ENCODE measurements around the gene HOXA9.

Gene HOXA9

DNA sequence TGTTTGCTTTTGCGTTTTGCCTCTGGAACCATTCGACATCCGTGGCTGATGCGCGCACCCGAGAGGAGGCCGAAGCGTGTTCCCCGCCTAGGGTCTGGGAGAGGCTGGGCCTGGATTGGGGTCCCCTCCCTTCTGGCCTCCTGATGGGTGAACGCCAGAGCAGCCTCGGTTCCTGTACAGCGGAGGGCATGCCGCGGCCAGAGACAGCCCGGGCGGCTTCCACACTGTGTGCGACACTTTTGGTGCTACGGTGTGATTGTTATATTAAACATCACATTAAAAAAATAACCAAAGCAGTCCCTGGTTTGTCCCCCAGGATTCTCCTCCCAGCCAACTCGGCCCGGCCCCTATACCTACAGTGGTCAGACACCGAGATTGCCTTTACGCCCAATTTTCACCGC is 5.2 kb downstream of the HOXA9 start (continued):
- TF ChIP-seq ZBTB8A (tag by site-specific recombination; IDR thresholded peaks at IDR 0.05), result peak; percentile 78; the same call in 1 of the 2 replicates
- 0 out of 2 replicates have a peak, but pooled peaks have one; percentile 46 for TF ChIP-seq BCL11B (tag by site-specific recombination; IDR thresholded peaks at IDR 0.05; ENCODE audit: low read depth)
- no peak for TF ChIP-seq ZNF248 (tag by site-specific recombination; IDR thresholded peaks at IDR 0.05)
- no peak for TF ChIP-seq SP2 (tag by site-specific recombination; IDR thresholded peaks at IDR 0.05)
- no peak for TF ChIP-seq TCF7L2 (IDR thresholded peaks at IDR 0.05; ENCODE audit: borderline replicate concordance, low read depth, low read length)
- no peak for TF ChIP-seq ZNF561 (tag by site-specific recombination; IDR thresholded peaks at IDR 0.05; ENCODE audit: borderline replicate concordance)
- TF ChIP-seq ZNF707 (tag by site-specific recombination; IDR thresholded peaks at IDR 0.05), result no peak
- TF ChIP-seq, protein P1, sequence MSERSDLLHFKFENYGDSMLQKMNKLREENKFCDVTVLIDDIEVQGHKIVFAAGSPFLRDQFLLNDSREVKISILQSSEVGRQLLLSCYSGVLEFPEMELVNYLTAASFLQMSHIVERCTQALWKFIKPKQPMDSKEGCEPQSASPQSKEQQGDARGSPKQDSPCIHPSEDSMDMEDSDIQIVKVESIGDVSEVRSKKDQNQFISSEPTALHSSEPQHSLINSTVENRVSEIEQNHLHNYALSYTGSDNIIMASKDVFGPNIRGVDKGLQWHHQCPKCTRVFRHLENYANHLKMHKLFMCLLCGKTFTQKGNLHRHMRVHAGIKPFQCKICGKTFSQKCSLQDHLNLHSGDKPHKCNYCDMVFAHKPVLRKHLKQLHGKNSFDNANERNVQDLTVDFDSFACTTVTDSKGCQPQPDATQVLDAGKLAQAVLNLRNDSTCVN (tag by site-specific recombination; optimal IDR thresholded peaks at IDR 0.05), result peak; percentile 22
- TF ChIP-seq ZNF132 (tag by site-specific recombination; IDR thresholded peaks at IDR 0.05; ENCODE audit: borderline replicate concordance), result no peak

GRCh38 chr7:27159266-27160144 is 5.8 kb downstream of the HOXA9 start:
- TF ChIP-seq ZBTB48 (tag by site-specific recombination; IDR thresholded peaks at IDR 0.05) (peak; percentile 68), KLF10 (tag by site-specific recombination; IDR thresholded peaks at IDR 0.05) (0 out of 2 replicates have a peak, but pooled peaks have one; percentile 42), MYNN (tag by site-specific recombination; IDR thresholded peaks at IDR 0.05; ENCODE audit: borderline replicate concordance) (no peak), ZXDB (tag by site-specific recombination; IDR thresholded peaks at IDR 0.05) (0 out of 2 replicates have a peak, but pooled peaks have one; percentile 18), IKZF3 (tag by site-specific recombination; IDR thresholded peaks at IDR 0.05) (peak; percentile 59; the same call in 1 of the 2 replicates), ZNF501 (tag by site-specific recombination; IDR thresholded peaks at IDR 0.05) (no peak), ZNF544 (tag by site-specific recombination; IDR thresholded peaks at IDR 0.05) (no peak), ZNF366 (tag by site-specific recombination; conservative IDR thresholded peaks at IDR 0.05) (peak; percentile 66), ZNF843 (tag by site-specific recombination; IDR thresholded peaks at IDR 0.05) (peak; percentile 37; the same call in 1 of the 2 replicates), ZFP37 (tag by site-specific recombination; IDR thresholded peaks at IDR 0.05) (0 out of 2 replicates have a peak, but pooled peaks have one; percentile 38), WT1 (tag by site-specific recombination; IDR thresholded peaks at IDR 0.05) (0 out of 2 replicates have a peak, but pooled peaks have one; percentile 34)
- TF ChIP-seq, protein P2, sequence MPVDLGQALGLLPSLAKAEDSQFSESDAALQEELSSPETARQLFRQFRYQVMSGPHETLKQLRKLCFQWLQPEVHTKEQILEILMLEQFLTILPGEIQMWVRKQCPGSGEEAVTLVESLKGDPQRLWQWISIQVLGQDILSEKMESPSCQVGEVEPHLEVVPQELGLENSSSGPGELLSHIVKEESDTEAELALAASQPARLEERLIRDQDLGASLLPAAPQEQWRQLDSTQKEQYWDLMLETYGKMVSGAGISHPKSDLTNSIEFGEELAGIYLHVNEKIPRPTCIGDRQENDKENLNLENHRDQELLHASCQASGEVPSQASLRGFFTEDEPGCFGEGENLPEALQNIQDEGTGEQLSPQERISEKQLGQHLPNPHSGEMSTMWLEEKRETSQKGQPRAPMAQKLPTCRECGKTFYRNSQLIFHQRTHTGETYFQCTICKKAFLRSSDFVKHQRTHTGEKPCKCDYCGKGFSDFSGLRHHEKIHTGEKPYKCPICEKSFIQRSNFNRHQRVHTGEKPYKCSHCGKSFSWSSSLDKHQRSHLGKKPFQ (tag by site-specific recombination; IDR thresholded peaks at IDR 0.05), result no peak
- TF ChIP-seq, protein P3, sequence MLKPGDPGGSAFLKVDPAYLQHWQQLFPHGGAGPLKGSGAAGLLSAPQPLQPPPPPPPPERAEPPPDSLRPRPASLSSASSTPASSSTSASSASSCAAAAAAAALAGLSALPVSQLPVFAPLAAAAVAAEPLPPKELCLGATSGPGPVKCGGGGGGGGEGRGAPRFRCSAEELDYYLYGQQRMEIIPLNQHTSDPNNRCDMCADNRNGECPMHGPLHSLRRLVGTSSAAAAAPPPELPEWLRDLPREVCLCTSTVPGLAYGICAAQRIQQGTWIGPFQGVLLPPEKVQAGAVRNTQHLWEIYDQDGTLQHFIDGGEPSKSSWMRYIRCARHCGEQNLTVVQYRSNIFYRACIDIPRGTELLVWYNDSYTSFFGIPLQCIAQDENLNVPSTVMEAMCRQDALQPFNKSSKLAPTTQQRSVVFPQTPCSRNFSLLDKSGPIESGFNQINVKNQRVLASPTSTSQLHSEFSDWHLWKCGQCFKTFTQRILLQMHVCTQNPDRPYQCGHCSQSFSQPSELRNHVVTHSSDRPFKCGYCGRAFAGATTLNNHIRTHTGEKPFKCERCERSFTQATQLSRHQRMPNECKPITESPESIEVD (tag by site-specific recombination; IDR thresholded peaks at IDR 0.05), result peak; percentile 39; the same call in 1 of the 2 replicates
- CTCF ChIA-PET, result interaction anchor here (0.6 to 1.6 kb wide), 14 partner anchors 10 to 1309 kb away, joined by 3 to 9 read pairs (median 4); no protein-coding TSS in a partner anchor
- no peak overlapping the region for H3K4me3 ChIP-seq (ENCODE audit: low read depth, low read length)
- POLR2A ChIA-PET, result interaction anchor here (0.6 to 1.5 kb wide), 5 partner anchors 10 to 876 kb away, joined by 3 to 5 read pairs (median 4); partner anchors contain the start of genes HOXA11, HOXA5 and HOXA6
- peaks cover 18 to 23% of the 10 kb centered on the region in 2 experiments for H3K36me3 ChIP-seq (ENCODE audit: control insufficient read depth in 2 of 2, insufficient read depth in 1 of 2, low read length in 2 of 2)
- peak overlapping the region; percentile 100 for H3K27ac ChIP-seq (ENCODE audit: extremely low read depth, low read depth, low read length)
- no peaks in the 10 kb centered on the region for H3K9me3 ChIP-seq (ENCODE audit: control insufficient read depth, insufficient read depth, low read depth, low read length)
- peaks cover 12% of the 10 kb centered on the region for H3K4me1 ChIP-seq (ENCODE audit: control insufficient read depth, insufficient read depth, low read length)
